Sigmoid colon (tissue), 7 donors: Measurements from ENCODE around the gene ALDH1A1. TPM values are rescaled to one million over a fixed set of nuclear protein-coding genes. Genes with fewer than 3 reads are reported as not detected.

ENCODE experiments used
- DNase-seq: peaks from one replicate; pipeline ENCODE4 v3.0.0-alpha.2; 2019
- H3K27ac ChIP-seq, 4 donors: fragments of 200-600 bp; sonication (generic); one replicate each; pipeline ENCODE4 v1.5.1; 2016 to 2019; ENCODE audit warnings: mild to moderate bottlenecking in 1 of 4
- H3K27me3 ChIP-seq, 3 donors: fragments of 200-600 bp; sonication (generic); one replicate each; pipeline ENCODE4 v1.5.1; 2019; ENCODE audit warnings: mild to moderate bottlenecking in 1 of 3
- H3K36me3 ChIP-seq, 4 donors: fragments of 200-600 bp; sonication (generic); one replicate each; pipeline ENCODE4 v1.5.1; 2016 to 2019
- H3K4me1 ChIP-seq, 4 donors: fragments of 200-600 bp; sonication (generic); one replicate each; pipeline ENCODE4 v1.5.1; 2017 to 2019
- H3K4me3 ChIP-seq, 4 donors: fragments of 200-600 bp; sonication (generic); one replicate each; pipeline ENCODE4 v1.5.1; 2017 to 2019; ENCODE audit warnings: mild to moderate bottlenecking in 2 of 4, moderate library complexity in 1 of 4
- H3K9me3 ChIP-seq, 4 donors: fragments of 200-600 bp in 3 of 4; sonication (generic) in 3 of 4; one replicate each; pipeline versions ENCODE4 v1.5.1 to v1.6.1; 2013 to 2019
- EP300 ChIP-seq, 4 donors: sonication (generic); formaldehyde crosslinking; IDR thresholded peaks; one replicate each; pipeline ENCODE4 v1.6.1; 2017; ENCODE audit warnings: antibody characterized with exemption in 4 of 4
- POLR2A ChIP-seq, 2 donors: fragments of 450-650 bp; IDR thresholded peaks; one replicate each; pipeline ENCODE4 v1.6.1; 2016; ENCODE audit warnings: antibody characterized with exemption in 2 of 2, mild to moderate bottlenecking in 2 of 2, moderate library complexity in 2 of 2
- POLR2AphosphoS5 ChIP-seq, 4 donors: sonication (generic); formaldehyde crosslinking; IDR thresholded peaks; one replicate each; pipeline ENCODE4 v1.6.1; 2017; ENCODE audit warnings: antibody characterized with exemption in 4 of 4
- WGBS, 2 donors: extraction: QIAGEN DNeasy Blood & Tissue Kit; methylation state at CpG; one replicate each; pipeline ENCODE4 v1.1.7; 2013; 5-methylcytosine and 5-hydroxymethylcytosine counted together
- intact Hi-C: fragments of 100-400 bp; cut with DNase I; formaldehyde crosslinking; loops from one replicate; pipeline ENCODE4 v1.15.1; 2023
- polyA plus RNA-seq, 3 donors: library from polyadenylated mRNA; stranded (reverse); fragments of 200-250 nt; gene quantifications; one replicate each; pipeline ENCODE4 v1.2.3, GENCODE V29; 2013
- total RNA-seq, 4 donors: library from RNA; depleted of rRNA; stranded (reverse); fragments of >200 nt; gene quantifications; one replicate each; pipeline ENCODE4 v1.1.0, GENCODE V29; 2016
- TF ChIP-seq, protein P1 (sequence below), 4 experiments: fragments of 450-650 bp in 3 of 4; fragments of 200-600 bp in 1 of 4; IDR thresholded peaks; one replicate each; pipeline ENCODE4 v1.5.1; 2016 to 2019; ENCODE audit warnings: antibody characterized with exemption in 4 of 4, mild to moderate bottlenecking in 3 of 4, moderate library complexity in 2 of 4
- donor health status: healthy with polysubstance abuse.
- donor health status: Bipolar disorder and iron deficiency.
- donor health status: healthy.

Gene ALDH1A1
- total and polyA plus RNA-seq, 7 donors = 52.6 to 353 (median 241) TPM

DNA sequence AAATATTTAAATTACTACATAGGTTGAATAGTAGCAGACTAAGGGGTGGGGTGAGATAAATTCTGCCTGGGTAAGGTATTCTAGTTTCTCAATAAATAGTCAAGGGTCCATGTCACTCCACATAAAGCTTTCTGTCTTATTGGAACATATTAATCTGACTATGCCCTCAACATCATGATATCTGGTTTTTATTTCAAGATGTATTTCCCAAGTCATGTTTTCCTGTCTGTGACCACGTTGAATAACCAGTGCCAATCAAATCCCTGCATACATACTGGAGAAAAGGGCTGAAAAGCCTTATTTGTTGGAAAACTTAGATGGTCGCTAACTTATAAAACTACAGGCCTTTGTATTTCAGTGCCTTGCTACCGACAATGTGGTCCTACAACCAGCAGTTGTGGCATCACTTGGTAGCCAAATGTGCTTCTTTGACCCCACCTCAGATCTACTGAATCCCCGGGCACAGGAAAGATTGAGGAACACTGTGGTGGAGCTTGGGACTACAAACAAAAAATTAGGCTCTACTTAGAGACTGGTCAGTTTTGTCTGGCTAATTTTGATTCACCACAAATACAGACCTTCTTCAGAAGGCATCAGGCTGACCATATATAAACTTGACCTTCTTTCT is 39.4 kb downstream of the ALDH1A1 start:
- no peaks in the 10 kb centered on the region for H3K27me3 ChIP-seq
- H3K27ac ChIP-seq = peak overlapping the region in 3 of 4 donors; percentile 36 to 61 (median 38)
- peaks cover 12 to 84% (median 22%) of the 10 kb centered on the region in 4 donors for H3K36me3 ChIP-seq
- intact Hi-C loops = no loop called here
- WGBS, 2 donors = 94 to 95% methylated on average over 4 of the region's 4 CpGs
- no peaks in the 10 kb centered on the region for H3K9me3 ChIP-seq
- no peak overlapping the region for H3K4me3 ChIP-seq
- no peak for DNase-seq
- TF ChIP-seq POLR2A (IDR thresholded peaks at IDR 0.05) (no peak), EP300 (IDR thresholded peaks at IDR 0.05) (no peak), POLR2AphosphoS5 (IDR thresholded peaks at IDR 0.05) (no peak)
- TF ChIP-seq, protein P1, sequence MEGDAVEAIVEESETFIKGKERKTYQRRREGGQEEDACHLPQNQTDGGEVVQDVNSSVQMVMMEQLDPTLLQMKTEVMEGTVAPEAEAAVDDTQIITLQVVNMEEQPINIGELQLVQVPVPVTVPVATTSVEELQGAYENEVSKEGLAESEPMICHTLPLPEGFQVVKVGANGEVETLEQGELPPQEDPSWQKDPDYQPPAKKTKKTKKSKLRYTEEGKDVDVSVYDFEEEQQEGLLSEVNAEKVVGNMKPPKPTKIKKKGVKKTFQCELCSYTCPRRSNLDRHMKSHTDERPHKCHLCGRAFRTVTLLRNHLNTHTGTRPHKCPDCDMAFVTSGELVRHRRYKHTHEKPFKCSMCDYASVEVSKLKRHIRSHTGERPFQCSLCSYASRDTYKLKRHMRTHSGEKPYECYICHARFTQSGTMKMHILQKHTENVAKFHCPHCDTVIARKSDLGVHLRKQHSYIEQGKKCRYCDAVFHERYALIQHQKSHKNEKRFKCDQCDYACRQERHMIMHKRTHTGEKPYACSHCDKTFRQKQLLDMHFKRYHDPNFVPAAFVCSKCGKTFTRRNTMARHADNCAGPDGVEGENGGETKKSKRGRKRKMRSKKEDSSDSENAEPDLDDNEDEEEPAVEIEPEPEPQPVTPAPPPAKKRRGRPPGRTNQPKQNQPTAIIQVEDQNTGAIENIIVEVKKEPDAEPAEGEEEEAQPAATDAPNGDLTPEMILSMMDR (IDR thresholded peaks at IDR 0.05) = no peak
- H3K4me1 ChIP-seq = peaks cover 0 to 19% (median 9%) of the 10 kb centered on the region in 4 donors

DNA sequence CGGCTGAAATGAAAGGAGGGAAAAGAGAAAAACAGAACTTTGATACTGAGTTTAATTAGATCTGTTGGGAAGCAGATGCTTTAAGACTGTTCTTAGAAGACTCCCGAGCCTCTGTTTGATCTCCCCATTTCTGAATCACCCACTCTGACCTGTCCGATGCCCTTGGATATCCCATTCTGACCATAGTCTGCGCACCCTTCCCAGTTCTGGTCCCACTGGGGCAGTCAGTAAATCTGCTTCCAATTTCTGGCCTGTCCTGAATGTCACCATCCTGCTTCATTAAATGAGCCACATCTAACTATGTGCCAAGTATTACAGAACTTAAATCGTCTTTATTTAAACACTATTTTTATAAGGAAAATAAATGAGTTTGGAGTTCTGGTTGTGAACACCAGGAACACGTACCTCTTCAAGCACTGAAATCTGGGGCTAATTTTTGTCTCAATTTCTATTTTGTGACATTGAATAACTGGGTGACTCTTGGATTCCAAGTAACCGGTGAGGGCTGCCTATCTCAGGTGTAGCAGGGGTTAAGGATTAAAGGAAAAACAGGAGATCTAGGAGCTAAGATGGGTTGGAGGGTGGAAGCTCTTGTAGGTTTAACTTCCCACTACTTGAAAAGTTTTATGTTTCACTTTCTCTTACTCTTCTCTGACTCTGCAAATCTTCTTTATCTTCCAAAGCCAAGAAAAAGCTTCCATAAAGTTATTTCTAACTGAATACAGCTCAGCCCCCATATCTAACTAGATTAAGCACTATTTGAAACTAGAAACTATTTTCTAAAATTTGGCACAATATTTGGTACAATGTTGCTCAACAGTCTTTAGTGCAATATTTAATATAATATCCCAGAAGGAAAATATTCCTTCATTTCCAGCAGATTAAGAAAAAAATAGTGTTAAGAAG is 40.1 kb downstream of the ALDH1A1 start:
- TF ChIP-seq EP300 (IDR thresholded peaks at IDR 0.05) = no peak
- no peak for TF ChIP-seq POLR2AphosphoS5 (IDR thresholded peaks at IDR 0.05)
- TF ChIP-seq, protein P1 (IDR thresholded peaks at IDR 0.05) = no peak
- no peak for TF ChIP-seq POLR2A (IDR thresholded peaks at IDR 0.05)
- H3K27ac ChIP-seq = peak overlapping the region; percentile 30 to 61 (median 37)
- peaks cover 12 to 81% (median 23%) of the 10 kb centered on the region in 4 donors for H3K36me3 ChIP-seq
- peaks cover 0 to 19% (median 10%) of the 10 kb centered on the region in 4 donors for H3K4me1 ChIP-seq
- 91 to 95% methylated on average over 7 of the region's 7 CpGs for WGBS, 2 donors
- no peak overlapping the region for H3K4me3 ChIP-seq
- no peaks in the 10 kb centered on the region for H3K9me3 ChIP-seq
- intact Hi-C loops = no loop called here
- no peak for DNase-seq
- no peaks in the 10 kb centered on the region for H3K27me3 ChIP-seq

DNA sequence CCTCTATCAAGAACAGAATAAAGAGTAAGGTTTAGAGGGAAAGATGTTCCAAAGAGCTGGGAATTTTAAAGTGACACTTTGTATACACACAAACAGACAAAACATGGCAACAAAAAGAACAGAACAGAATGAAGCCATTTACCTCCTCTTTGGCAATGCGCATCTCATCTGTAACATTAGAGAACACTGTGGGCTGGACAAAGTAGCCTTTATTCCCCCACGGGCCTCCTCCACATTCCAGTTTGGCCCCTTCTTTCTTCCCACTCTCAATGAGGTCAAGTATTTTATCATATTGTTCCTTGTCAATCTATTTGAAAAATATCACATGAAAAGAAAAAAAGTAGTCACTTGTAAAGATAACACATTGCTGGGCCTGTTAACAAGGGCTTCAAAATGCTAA is 41.0 kb downstream of the ALDH1A1 start:
- Histone ChIP-seq H3K27me3 (no peaks in the 10 kb centered on the region), H3K9me3 (no peaks in the 10 kb centered on the region), H3K27ac (peak overlapping the region in 1 of 4 donors; percentile 61), H3K4me3 (no peak overlapping the region), H3K4me1 (peaks cover 0 to 28% (median 14%) of the 10 kb centered on the region in 4 donors), H3K36me3 (peaks cover 12 to 81% (median 22%) of the 10 kb centered on the region in 4 donors)
- intact Hi-C loops = no loop called here
- no peak for TF ChIP-seq POLR2AphosphoS5 (IDR thresholded peaks at IDR 0.05)
- TF ChIP-seq POLR2A (IDR thresholded peaks at IDR 0.05) = no peak
- TF ChIP-seq, protein P1 (IDR thresholded peaks at IDR 0.05) = no peak
- TF ChIP-seq EP300 (IDR thresholded peaks at IDR 0.05) = no peak
- WGBS, 2 donors = 86 to 88% methylated on average over 2 of the region's 2 CpGs
- DNase-seq = no peak

DNA sequence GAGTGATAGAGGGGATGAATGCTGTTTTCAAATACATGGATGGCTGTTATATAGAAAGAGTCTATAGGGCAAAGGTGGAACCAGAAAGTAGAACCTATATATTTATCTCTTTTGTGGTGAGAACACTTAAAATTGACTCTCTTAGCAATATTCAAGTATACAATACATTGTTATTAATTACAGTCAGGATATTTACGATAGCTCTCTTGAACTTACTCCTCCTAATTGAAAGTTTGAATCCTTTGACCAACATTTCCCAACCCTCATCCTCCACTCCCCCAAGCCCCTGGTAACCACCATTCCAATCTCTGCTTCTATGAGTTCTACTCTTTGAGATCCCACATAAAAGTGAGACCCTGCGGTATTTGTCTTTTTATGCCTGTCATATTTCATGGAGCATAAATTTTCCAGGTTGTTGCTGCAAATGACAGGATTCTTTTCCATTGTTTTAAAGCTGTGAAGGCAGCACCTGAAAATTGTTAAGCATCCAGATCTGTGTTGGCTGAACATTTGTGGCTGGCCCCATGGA is 41.5 kb downstream of the ALDH1A1 start:
- Histone ChIP-seq H3K27me3 (no peaks in the 10 kb centered on the region), H3K36me3 (peaks cover 12 to 81% (median 17%) of the 10 kb centered on the region in 4 donors), H3K27ac (peak overlapping the region in 1 of 4 donors; percentile 61), H3K9me3 (no peaks in the 10 kb centered on the region), H3K4me3 (no peak overlapping the region), H3K4me1 (peaks cover 0 to 33% (median 16%) of the 10 kb centered on the region in 4 donors)
- intact Hi-C loops = no loop called here
- DNase-seq = no peak
- TF ChIP-seq EP300 (IDR thresholded peaks at IDR 0.05) = no peak
- TF ChIP-seq, protein P1 (IDR thresholded peaks at IDR 0.05) = no peak
- no peak for TF ChIP-seq POLR2A (IDR thresholded peaks at IDR 0.05)
- no peak for TF ChIP-seq POLR2AphosphoS5 (IDR thresholded peaks at IDR 0.05)
- 95 to 96% methylated on average over 2 of the region's 2 CpGs for WGBS, 2 donors
